Gastrocnemius medialis (tissue), 4 donors: Measurements from ENCODE around the gene RPL3. TPM values are rescaled to one million over a fixed set of nuclear protein-coding genes. Genes with fewer than 3 reads are reported as not detected.

Source experiments
- ATAC-seq, 2 donors: fragments of 150-250 bp; one replicate each; pipeline ENCODE4 v1.9.1; 2016
- DNase-seq, 2 donors: peaks; one replicate each; pipeline ENCODE4 v3.0.0-alpha.2; 2019
- H3K27ac ChIP-seq, 4 donors: fragments of 200-600 bp; sonication (generic); 1 replicate in 1 of 4; 2 replicates in 3 of 4; pipeline ENCODE4 v1.5.1; 2016 to 2018; ENCODE audit warnings: mild to moderate bottlenecking in 2 of 4, moderate library complexity in 1 of 4
- H3K27me3 ChIP-seq, 3 donors: fragments of 200-600 bp; sonication (generic) in 2 of 3; 1 replicate in 1 of 3; 2 replicates in 2 of 3; pipeline versions ENCODE4 v1.5.1 to v1.6.0; 2016 to 2019; ENCODE audit warnings: mild to moderate bottlenecking in 1 of 3, moderate library complexity in 1 of 3
- H3K36me3 ChIP-seq, 2 donors: fragments of 200-600 bp; sonication (generic) in 1 of 2; one replicate each; pipeline ENCODE4 v1.5.1; 2017 to 2018
- H3K4me1 ChIP-seq, 2 donors: fragments of 200-600 bp; sonication (generic) in 1 of 2; one replicate each; pipeline ENCODE4 v1.5.1; 2016 to 2017; ENCODE audit warnings: mild to moderate bottlenecking in 2 of 2
- H3K4me3 ChIP-seq, 4 donors: fragments of 200-600 bp; sonication (generic) in 3 of 4; 1 replicate in 1 of 4; 2 replicates in 3 of 4; pipeline ENCODE4 v1.5.1; 2016 to 2019; ENCODE audit warnings: mild to moderate bottlenecking in 2 of 4
- H3K9me3 ChIP-seq, 3 donors: fragments of 200-600 bp; sonication (generic) in 2 of 3; 1 replicate in 1 of 3; 2 replicates in 2 of 3; pipeline ENCODE4 v1.5.1; 2016 to 2019
- POLR2A ChIP-seq, 2 donors: fragments of 450-650 bp; IDR thresholded peaks; one replicate each; pipeline ENCODE4 v1.6.1; 2017; ENCODE audit warnings: antibody characterized with exemption in 2 of 2, mild to moderate bottlenecking in 2 of 2, moderate library complexity in 2 of 2
- in situ Hi-C, 4 donors: fragments of 200-750 bp; cut with MboI; loops; one replicate each; pipeline versions ENCODE4 v1.15.0 to v1.8.0; 2017; ENCODE audit warnings: low sequenced_read_pairs in 4 of 4
- intact Hi-C: fragments of 100-400 bp; cut with DNase I; formaldehyde crosslinking; loops from one replicate; pipeline ENCODE4 v1.15.1; 2023; ENCODE audit warnings: low total_unique reads
- total RNA-seq, 4 donors: library from RNA; depleted of rRNA; stranded (reverse); fragments of >200 nt; gene quantifications; one replicate each; pipeline versions ENCODE4 v1.1.0 to v1.2.3, GENCODE V29; 2016
- TF ChIP-seq, protein P1 (sequence below), 5 experiments: fragments of 450-650 bp in 3 of 5; fragments of 200-600 bp in 2 of 5; sonication (generic) in 2 of 5; IDR thresholded peaks in 4 of 5; conservative IDR thresholded peaks in 1 of 5; 1 replicate in 4 of 5; 2 replicates in 1 of 5; pipeline ENCODE4 v1.5.1; 2016 to 2019; ENCODE audit warnings: antibody characterized with exemption in 5 of 5, mild to moderate bottlenecking in 3 of 5, moderate library complexity in 3 of 5

The RPL3 gene
- total RNA-seq, 4 donors from 2014 or later = 261 to 680 (median 391) TPM

DNA sequence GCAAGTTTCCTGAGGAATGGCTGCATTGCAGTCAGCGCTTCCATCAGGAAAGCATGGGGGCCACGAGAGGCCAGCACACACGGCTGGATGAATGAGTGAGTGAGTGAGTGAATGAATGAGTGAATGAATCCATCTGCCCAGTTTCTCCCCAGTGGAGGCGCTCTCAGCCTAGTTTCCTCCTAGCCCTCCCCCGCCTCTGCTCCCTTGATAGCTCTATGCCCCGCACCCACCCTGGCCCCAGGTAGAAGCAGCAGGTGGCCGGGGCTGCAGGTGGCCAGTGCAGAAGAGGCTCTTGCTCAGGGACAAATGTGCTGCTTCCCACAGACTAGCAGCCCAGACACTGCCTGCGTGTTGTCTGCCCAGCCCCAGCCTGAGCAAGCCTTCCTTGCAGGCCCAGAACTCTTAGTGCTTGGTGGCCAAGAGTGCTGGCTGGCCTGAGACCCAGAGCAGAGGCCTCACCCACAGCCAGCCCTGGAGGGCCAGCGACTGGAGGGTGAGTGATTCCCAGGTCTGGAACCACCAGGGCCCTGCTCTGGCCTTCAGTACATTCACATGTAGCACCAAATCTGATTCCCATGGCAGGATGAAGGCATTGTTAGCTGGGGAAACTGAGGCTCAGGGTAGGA is 43.5 kb downstream of the RPL3 start:
- H3K9me3 ChIP-seq = no peaks in the 10 kb centered on the region
- no peak for ATAC-seq
- H3K4me1 ChIP-seq = peaks cover 16 to 17% of the 10 kb centered on the region in 2 donors
- no peak overlapping the region for H3K27ac ChIP-seq
- intact Hi-C loops (loop anchor here (2.0 kb wide), 1 partner anchor 19 kb away; no protein-coding TSS in a partner anchor), in situ Hi-C loops (no loop called here)
- H3K4me3 ChIP-seq = no peak overlapping the region
- no peak for DNase-seq
- no peak for TF ChIP-seq POLR2A (IDR thresholded peaks at IDR 0.05)
- TF ChIP-seq, protein P1, sequence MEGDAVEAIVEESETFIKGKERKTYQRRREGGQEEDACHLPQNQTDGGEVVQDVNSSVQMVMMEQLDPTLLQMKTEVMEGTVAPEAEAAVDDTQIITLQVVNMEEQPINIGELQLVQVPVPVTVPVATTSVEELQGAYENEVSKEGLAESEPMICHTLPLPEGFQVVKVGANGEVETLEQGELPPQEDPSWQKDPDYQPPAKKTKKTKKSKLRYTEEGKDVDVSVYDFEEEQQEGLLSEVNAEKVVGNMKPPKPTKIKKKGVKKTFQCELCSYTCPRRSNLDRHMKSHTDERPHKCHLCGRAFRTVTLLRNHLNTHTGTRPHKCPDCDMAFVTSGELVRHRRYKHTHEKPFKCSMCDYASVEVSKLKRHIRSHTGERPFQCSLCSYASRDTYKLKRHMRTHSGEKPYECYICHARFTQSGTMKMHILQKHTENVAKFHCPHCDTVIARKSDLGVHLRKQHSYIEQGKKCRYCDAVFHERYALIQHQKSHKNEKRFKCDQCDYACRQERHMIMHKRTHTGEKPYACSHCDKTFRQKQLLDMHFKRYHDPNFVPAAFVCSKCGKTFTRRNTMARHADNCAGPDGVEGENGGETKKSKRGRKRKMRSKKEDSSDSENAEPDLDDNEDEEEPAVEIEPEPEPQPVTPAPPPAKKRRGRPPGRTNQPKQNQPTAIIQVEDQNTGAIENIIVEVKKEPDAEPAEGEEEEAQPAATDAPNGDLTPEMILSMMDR (IDR thresholded peaks at IDR 0.05 in 4 of 5, conservative IDR thresholded peaks at IDR 0.05 in 1 of 5) = no peak
- no peaks in the 10 kb centered on the region for H3K36me3 ChIP-seq
- H3K27me3 ChIP-seq = no peaks in the 10 kb centered on the region

DNA sequence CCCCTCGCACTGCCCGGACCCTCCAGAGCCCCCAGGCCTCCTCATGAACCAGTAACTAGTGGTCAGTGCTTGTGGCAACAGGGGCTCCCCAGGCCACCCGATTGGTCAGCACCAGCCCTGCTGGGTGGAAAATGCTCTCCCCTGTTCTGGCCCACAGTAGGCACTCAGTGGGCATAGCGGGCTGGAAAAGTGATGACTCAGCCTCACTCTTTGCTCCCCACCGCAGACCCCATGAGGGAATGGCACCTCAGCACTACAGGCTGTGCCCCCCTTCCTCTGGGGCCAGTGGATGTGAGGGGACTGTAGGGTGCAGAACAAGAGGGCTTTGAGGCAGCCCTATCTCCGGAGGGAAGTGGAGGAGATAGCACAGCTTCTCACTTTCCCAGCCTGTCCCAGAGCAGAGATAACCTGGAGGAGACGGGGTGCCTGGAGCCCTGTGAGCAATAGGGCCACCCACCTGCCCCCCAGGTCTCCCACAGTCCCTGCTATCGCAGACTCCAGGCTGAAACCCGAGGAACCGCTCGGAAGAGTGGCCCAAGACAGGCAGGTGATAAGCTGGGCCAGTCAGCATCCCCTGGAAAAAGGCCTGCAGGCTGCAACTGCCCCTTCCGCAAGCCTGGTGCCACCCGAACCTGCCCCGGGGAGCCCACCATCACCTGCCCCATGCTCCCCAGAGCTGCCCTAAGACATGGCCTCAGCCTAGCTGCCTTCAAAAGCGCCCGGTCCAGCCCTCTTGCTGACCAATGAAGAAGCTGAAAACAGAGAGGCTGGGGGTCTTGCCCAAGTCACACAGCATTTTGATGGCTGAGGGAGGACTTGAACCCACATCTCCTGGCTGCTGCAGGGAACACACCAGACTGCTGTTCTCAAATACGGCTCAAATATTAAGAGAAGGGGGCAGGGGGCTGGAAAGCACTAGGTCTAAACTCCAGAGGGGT is 45.2 kb downstream of the RPL3 start:
- in situ Hi-C loops = no loop called here
- intact Hi-C loops = no loop called here
- ATAC-seq = no peak

DNA sequence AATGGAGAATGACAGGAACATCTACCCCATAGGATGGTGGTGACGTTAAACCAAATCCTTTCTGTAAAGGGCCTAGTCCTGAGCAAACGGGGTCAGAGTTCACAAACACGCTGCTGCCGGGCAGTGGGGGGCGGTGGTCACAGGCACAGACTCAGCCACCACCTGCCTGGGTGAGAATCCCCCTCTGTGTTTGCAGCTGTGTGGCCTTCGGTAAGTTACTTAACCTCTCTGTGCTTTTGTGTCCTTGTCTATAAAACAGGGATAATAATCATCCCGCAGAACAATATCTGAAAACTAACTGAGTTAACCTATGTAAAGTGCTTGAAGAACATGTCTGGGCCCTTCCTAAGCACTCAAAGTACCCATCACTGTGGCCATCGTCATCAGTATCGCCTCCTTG is 48.6 kb downstream of the RPL3 start:
- in situ Hi-C loops (no loop called here), intact Hi-C loops (no loop called here)
- no peak for ATAC-seq
- Histone ChIP-seq H3K4me3 (no peak overlapping the region), H3K27ac (peak overlapping the region in 1 of 4 donors; percentile 59), H3K9me3 (no peaks in the 10 kb centered on the region), H3K27me3 (no peaks in the 10 kb centered on the region), H3K4me1 (peaks cover 0 to 7% of the 10 kb centered on the region in 2 donors), H3K36me3 (no peaks in the 10 kb centered on the region)
- no peak for DNase-seq
- TF ChIP-seq, protein P1 (IDR thresholded peaks at IDR 0.05 in 4 of 5, conservative IDR thresholded peaks at IDR 0.05 in 1 of 5) = no peak
- TF ChIP-seq POLR2A (IDR thresholded peaks at IDR 0.05) = no peak

More for the DNA sequence above, 45.2 kb downstream of the RPL3 start:
- no peak overlapping the region for H3K4me3 ChIP-seq
- no peaks in the 10 kb centered on the region for H3K9me3 ChIP-seq
- no peak for TF ChIP-seq POLR2A (IDR thresholded peaks at IDR 0.05)
- TF ChIP-seq, protein P1 (IDR thresholded peaks at IDR 0.05 in 4 of 5, conservative IDR thresholded peaks at IDR 0.05 in 1 of 5) = no peak
- H3K27me3 ChIP-seq = no peaks in the 10 kb centered on the region
- H3K27ac ChIP-seq = no peak overlapping the region
- no peaks in the 10 kb centered on the region for H3K36me3 ChIP-seq
- DNase-seq = no peak
- H3K4me1 ChIP-seq = peaks cover 16 to 18% of the 10 kb centered on the region in 2 donors

DNA sequence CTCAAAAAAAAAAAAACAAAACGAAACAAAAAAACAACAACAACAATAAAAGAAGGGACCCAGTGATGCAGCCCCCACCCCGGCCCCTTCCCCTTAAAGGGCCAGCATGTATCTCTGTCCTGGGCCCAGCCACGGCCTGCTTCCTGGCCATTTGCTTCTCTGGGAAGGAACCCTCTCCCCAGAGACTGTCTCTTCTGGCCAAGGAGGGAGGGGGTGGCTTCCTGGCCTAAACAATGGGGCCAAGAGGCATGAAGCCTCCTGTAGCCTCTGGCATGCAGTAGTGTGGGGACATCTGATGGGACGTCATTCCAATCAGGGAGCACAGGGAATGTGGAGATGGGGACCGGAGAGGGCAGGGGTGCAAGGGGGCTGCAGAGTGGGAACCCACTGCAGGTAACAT is 49.1 kb downstream of the RPL3 start:
- H3K27ac ChIP-seq = peak overlapping the region in 3 of 4 donors; percentile 54 to 59 (median 57)
- ATAC-seq (peak in 1 of 2 donors; percentile 30), DNase-seq (no peak)
- intact Hi-C loops = no loop called here
- in situ Hi-C loops = no loop called here
- TF ChIP-seq, protein P1 (IDR thresholded peaks at IDR 0.05 in 4 of 5, conservative IDR thresholded peaks at IDR 0.05 in 1 of 5) = no peak
- TF ChIP-seq POLR2A (IDR thresholded peaks at IDR 0.05) = no peak
- no peaks in the 10 kb centered on the region for H3K36me3 ChIP-seq
- no peaks in the 10 kb centered on the region for H3K27me3 ChIP-seq
- no peak overlapping the region for H3K4me3 ChIP-seq
- no peaks in the 10 kb centered on the region for H3K9me3 ChIP-seq
- peaks cover 0 to 7% of the 10 kb centered on the region in 2 donors for H3K4me1 ChIP-seq
